ENCODE measurements around the gene MAPT.

DNA sequence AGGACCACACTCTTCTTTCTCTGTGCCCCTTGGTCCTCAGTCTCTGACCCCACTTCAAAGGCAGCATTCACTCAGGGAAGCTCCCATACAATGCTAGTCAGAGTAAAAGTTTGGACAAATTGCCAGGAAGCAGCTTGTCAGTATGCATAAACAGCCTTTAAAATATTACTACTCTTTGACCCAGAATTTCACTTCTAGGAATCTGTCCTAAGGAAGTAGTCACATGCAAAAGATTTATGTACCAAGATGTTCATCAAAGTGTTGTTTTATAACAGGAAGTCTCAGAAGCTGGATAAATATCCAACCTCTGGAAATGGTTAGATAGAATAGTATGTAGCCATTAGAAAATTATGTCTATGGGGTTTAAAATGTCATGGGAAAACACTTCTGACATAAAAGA, 31.0 kb downstream of the MAPT start:
- TF ChIP-seq POLR2AphosphoS5 (IDR thresholded peaks at IDR 0.05; ENCODE audit: insufficient read depth in 1 of 2, low read depth in 1 of 2), result no peak
- no peak for TF ChIP-seq POLR2A (IDR thresholded peaks at IDR 0.05)
